ENCODE data around the gene CKLF. TPM values are rescaled to one million over a fixed set of nuclear protein-coding genes. Genes with fewer than 3 reads are reported as not detected.

The CKLF gene
- total RNA-seq, 4 donors from 2014 or later, result 10.2 to 24.8 (median 17.5) TPM

DNA sequence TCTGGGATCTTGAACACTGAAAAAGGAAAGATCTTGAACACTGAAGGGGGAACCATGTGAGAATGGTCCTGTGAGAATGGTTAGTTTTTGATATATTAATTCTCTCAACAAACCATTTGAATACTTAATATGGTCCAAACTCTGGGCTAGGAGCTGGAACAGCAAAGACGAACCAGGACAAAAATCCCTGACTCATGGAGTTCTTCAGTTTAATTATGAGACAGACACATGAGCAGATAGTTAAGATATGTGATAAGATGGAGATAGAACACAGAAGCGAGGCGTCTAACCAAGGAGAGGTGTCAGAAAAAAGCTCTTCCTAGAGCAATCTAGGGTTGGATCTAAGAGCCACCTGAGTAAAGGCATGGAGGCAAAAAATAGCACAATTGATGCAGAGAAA lies 1.6 kb downstream of the CKLF start:
- no peak for DNase-seq (ENCODE audit: low spot score in 2 of 2)
- TF ChIP-seq POLR2A (IDR thresholded peaks at IDR 0.05) (no peak), CTCF (IDR thresholded peaks at IDR 0.05) (no peak)
- intact Hi-C loops (cut with DNase I; ENCODE audit: low total_unique reads), result no loop called here
- 52 to 88% methylated on average over 3 of the region's 3 CpGs for WGBS, 2 donors
- no peak overlapping the region for H3K4me3 ChIP-seq (ENCODE audit: low read depth, poor library complexity, severe bottlenecking)

GRCh38 chr16:66554495-66554894 lies 2.1 kb downstream of the CKLF start:
- no peak overlapping the region for H3K4me3 ChIP-seq (ENCODE audit: low read depth, poor library complexity, severe bottlenecking)
- DNase-seq (ENCODE audit: low spot score in 2 of 2), result no peak
- TF ChIP-seq CTCF (IDR thresholded peaks at IDR 0.05) (no peak), POLR2A (IDR thresholded peaks at IDR 0.05) (no peak)
- WGBS, 2 donors, result 85 to 90% methylated on average over 6 of the region's 6 CpGs
- intact Hi-C loops (cut with DNase I; ENCODE audit: low total_unique reads), result no loop called here

- DNase-seq (ENCODE audit: low spot score in 2 of 2), result no peak
- TF ChIP-seq CTCF (IDR thresholded peaks at IDR 0.05) (no peak), POLR2A (IDR thresholded peaks at IDR 0.05) (no peak)
- 76 to 84% methylated on average over 1 of the region's 1 CpG for WGBS, 2 donors
- H3K4me3 ChIP-seq (ENCODE audit: low read depth, poor library complexity, severe bottlenecking), result no peak overlapping the region
- intact Hi-C loops (cut with DNase I; ENCODE audit: low total_unique reads), result no loop called here
Measured at GRCh38 chr16:66560107-66560506, 7.7 kb downstream of the CKLF start.

DNA sequence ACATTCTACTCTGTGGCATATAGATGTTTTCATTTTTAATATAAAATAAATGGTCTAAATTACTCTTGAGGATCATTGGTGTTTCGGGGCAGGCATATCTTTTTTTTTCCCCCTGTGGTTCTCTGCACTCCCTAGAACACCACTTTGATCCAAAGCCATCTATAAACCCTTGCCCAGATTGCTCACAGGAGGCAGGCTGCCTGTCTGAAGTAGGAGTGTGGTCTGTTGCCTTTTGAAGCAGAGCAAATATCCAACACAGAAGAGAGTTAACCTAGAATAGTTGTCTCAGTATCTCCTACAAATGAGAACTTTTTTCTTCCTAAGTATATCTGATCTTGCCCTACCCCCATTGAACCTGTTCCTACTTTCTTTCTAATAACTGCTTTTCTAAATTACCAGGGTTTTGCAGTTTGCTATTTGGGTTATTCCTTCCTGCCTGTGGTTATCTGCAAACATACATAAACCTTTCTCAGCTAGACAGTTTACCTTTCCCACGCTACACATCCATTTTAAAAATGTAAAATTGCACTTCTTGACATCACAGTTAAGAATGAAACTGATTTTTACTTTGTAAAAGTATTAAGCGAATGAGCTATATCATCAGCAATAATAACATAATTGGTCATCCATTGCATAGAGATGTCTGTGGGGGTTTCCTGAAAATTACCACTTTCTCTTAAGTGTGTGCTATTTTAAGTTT lies 9.2 kb downstream of the CKLF start:
- intact Hi-C loops (cut with DNase I; ENCODE audit: low total_unique reads), result no loop called here
- TF ChIP-seq CTCF (IDR thresholded peaks at IDR 0.05) (no peak), POLR2A (IDR thresholded peaks at IDR 0.05) (no peak)
- 90 to 94% methylated on average over 3 of the region's 3 CpGs for WGBS, 2 donors
- no peak overlapping the region for H3K4me3 ChIP-seq (ENCODE audit: low read depth, poor library complexity, severe bottlenecking)
- DNase-seq (ENCODE audit: low spot score in 2 of 2), result no peak

DNA sequence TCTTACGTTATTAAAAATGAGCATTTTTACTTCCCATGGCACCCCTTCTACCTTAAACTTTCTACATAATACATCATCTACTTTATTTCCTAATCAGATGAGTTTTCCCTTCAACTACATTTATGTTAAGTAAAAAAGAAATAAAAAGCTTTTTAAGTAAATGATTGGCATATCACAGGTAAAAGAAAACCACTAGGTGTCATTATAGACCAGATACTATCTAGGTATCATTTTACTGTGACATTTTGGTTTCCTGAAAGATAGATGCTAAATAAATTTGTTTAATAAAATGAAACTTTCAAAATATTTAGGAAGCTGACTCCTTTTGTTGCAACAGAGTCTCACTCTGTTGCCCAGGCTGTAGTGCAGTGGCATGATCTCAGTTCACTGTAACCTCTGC lies 10.0 kb downstream of the CKLF start:
- DNase-seq (ENCODE audit: low spot score in 2 of 2), result no peak
- WGBS, 2 donors, result 90 to 92% methylated on average over 1 of the region's 1 CpG
- intact Hi-C loops (cut with DNase I; ENCODE audit: low total_unique reads), result no loop called here
- TF ChIP-seq CTCF (IDR thresholded peaks at IDR 0.05) (no peak), POLR2A (IDR thresholded peaks at IDR 0.05) (no peak)
- H3K4me3 ChIP-seq (ENCODE audit: low read depth, poor library complexity, severe bottlenecking), result no peak overlapping the region

DNA sequence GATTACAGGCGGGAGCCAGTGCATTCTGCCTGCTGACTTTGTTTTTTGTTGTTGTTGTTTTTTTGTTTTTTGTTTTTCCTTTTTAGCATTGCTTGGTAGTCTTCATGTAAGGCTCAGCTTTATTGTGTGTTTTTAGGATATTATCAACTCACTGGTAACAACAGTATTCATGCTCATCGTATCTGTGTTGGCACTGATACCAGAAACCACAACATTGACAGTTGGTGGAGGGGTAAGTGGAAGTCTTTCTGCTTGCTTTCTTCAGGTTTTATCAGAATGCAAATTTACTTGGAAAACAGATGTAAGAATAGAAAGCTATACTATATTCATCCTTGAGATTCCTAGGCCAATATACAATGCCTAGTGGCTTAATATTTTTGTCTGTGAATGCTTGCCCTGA lies 10.6 kb downstream of the CKLF start:
- 83 to 87% methylated on average over 2 of the region's 2 CpGs for WGBS, 2 donors
- no peak overlapping the region for H3K4me3 ChIP-seq (ENCODE audit: low read depth, poor library complexity, severe bottlenecking)
- no peak for DNase-seq (ENCODE audit: low spot score in 2 of 2)
- TF ChIP-seq POLR2A (IDR thresholded peaks at IDR 0.05), result no peak
- TF ChIP-seq CTCF (IDR thresholded peaks at IDR 0.05), result no peak
- intact Hi-C loops (cut with DNase I; ENCODE audit: low total_unique reads), result no loop called here

All from lower leg skin (tissue), 4 donors.